GM19238 (cell line): Measurements from ENCODE around the gene IL6R.
"Not testable (repeated sequence)": the region's sequence is repeated elsewhere in the genome, so short reads cannot be mapped to it uniquely, and the experiment has no call there.

Experiments used
- DNase-seq: peaks from one replicate; pipeline ENCODE4 v3.0.0; 2011; ENCODE audit warnings: low spot score; ENCODE audit not compliant: insufficient read length

IL6R gene

DNA sequence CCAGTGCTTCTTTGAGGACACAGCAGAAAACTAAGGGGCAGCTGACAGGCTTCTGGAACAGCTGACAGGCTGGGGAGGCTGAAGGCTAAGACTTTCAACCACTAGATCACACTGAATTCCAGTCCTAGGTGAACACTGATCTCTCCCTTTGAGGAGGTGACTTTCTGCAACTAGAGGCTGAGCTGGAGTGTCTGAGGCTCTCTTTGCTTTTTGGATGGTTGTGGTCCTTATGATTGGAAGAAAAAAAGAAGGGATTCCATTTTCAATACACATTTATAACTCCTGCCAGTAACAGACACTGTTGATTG is 1.4 kb downstream of the IL6R start:
- no peak for DNase-seq

DNA sequence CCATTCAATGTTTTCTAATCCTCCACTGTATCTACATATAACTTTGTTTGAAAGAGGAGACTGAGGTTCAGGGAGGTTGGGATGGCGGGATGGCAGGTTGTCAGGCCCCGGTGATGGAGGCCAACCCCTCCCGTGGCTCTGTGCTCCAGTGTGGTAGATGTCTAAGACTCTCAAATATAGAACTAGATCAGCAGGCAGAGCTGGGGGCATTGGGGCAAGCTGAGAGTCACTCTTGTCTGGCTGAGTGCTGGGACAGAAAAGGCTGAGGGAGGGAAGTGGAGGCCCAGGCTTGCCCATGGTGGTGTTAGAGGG is 1.7 kb downstream of the IL6R start:
- no peak for DNase-seq

DNA sequence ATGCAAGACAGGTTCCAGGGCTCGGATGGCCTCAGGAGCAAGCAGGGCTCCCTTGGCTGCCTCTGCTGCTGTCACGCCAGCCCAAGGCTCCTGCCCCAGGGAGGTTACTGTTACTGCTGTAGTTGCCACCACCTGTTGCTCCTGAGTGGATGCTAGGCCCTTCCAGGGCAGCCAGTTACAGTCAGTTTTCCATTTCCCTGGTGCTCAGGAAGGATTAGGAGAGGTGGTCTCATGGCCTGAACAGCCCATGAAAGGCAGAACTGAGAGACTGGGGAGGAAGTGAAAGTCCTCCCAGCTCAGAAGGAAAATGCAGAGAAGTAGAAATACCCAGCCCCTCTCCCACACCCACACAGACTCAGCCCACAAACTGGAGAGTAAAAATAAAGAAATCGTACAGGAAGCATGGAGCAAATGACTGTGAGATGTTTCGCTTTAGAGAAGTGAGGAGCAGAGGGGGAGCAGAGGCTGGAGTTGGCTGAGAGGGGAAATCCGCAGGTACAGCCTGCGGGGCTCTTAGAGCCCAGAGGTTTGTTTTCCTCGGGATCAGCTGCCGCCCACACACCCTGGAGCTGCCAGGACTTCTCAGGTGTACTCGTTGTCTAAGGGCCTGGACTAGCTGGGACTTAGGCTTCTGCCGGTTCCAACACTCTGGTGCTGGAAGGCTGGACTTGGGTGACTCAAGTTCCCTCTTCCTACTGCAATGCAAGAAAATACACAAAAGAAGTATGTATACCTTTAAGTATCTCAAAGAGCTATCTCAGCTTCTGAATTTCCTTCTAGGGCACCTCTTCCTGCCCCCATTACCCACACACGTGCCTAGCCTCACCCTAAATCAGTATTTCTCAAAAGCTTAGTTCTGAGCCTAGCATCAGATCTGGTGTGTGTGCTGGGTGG is 2.3 kb downstream of the IL6R start:
- peak; percentile 45 for DNase-seq

DNA sequence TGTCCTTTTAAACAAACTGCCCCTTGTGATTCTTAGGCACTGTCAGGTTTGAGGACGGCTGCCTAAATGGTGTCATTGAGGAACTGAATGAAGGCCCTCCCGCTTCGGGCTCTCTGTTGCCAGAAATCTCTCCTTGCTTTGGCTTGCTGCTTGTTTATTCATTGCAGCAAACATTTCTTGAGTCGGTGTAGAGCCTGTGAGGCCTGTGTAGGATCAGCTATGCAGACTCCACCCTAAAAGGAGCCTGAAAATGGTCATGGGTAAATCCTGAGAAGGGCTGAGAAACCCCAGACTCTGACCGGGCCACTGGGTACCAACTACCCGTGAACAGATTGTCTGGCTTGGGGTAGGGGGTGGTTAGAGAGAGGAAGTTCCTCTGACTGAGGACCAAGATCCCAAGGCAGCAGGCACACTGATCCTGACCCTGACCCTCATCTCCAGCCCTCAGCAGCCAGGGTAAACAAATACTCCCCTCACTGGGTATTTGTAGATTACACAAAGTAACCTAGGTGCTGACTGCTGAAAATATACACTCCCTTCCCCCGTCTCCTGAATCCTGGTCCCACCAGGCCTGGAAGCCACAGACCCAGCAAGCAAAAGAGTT is 3.1 kb downstream of the IL6R start:
- no peak for DNase-seq

DNA sequence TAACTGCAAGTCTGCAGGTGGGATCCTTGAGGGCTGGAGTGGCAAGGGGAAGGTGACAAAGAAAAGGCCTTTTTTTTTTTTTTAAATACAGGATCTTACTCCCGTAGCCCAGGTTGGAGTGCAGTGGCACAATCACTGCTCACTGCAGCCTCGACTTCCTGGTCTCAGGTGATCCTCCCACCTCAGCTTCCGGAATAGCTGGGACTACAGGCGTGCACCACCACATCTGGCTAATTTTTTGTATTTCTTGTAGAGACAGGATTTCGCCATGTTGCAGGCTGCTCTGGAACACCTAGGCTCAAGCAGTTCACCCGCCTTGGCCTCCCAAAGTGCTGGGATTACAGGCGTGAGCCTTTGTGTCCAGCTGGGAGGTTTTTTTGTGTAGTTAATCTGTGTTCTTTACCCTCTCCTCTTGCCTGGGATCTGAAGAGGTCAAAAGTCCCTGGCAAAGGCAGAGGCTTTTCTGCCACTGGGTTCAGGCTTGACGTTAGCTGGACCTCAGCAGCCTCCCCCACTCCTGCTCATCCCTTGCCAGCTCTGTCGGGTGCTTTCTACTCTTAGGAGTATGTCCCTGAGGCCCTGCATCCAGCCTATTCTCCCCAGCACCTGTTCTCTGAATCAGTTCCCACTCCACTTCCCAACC is 5.2 kb downstream of the IL6R start:
- DNase-seq = no peak

DNA sequence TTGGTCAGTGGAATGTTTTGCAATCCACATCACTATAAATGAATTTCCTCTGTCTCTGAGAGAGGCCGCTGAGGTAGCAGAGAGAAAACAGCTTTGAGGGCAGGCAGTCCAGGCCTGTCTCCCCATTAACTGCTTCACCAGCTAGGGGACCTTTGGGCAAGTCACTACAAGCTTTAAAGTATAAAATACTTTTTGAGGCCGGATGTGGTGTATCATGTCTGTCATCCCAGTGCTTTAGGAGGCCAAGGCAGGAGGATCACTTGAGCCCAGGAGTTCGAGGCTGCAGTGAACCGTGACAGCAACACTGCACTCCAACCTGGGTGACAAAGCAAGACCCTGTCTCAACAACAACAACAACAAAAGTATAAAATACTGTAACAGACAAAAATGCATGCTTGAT is 6.4 kb downstream of the IL6R start:
- no peak for DNase-seq

DNA sequence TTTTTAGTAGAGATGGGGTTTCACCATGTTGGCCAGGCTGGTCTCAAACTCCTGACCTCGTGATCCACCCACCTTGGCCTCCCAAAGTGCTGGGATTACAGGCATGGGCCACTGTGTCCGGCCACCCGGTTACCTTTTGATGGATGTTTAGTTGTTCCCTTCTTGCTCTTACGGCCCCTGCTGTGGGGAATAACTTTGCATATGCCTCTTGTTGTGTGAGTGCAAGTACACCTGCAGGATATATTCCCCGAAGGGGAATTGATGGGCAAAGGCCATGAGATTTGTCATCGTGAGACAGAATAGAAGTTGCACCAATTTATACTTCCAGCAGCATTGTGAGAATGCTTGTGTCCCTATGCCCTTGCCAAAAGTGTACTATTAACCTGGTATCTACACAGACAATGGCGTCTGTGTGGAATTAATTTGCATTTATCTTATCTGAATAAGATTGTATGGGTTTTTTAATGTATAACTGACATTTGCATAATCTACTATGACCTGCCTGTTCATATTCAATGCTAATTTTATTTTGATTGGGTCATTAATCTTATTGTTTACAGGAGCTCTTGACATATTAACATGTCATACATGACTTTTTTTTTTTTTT is 8.1 kb downstream of the IL6R start:
- no peak for DNase-seq

DNA sequence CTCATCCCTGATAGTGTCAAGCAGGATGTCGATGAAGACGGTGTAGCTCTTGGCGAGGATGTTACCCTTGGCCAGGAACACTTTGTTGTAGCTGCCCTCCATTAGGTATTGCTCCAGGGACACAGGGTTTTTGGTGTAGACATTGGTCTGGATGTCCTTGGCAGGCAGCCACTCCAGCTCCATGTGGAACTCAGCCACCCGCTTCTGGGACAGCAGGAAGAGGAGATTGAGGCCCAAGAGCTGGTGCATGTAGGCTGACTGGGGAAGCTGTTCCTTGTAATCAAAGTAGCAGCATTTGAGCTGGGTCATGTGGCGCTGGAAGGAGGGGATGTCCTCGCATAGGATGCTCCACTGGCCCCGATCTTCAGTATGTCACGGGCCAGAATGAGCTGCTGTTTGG is 9.5 kb downstream of the IL6R start:
- no peak for DNase-seq

DNA sequence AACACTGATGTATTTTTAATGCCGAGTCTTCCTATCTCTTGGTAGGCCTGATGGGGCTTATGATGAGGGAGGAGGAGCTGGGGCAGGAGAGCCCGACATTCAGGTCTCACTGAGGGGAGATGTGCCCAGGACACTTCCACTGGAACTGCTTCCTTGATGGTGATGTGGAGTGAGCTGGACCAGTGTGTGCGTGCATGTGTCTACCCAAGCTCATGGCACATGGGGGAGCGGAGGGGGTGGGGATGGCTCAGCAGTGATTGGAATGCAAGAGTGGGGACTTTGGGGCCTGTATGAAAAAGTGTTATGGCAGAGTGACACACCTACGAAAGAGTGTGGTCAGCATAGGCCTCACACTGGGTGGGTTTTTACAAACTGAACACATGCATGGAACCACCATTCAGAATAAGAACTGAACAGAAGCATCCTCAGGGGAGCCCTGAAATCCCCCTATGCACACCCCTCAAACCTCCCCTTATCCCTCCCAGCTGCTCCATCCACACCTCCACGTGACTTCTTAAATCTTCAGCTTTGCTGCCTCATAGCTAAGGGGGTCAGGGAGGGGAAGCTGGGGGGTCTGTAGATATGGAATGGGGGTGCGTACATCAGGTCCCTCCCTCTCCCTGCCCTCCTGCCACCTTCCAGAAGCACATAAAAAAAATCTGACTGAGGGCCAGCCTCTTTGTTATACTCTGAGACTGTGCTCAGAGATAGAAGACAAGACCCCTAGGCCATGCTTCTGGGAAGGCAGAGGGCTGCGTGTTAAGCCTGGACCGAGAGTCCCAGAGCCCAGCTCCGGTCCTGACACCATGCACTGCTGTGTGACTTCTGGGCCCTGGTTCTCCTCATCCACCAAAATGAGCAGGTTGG is 11.6 kb downstream of the IL6R start:
- DNase-seq = no peak

DNA sequence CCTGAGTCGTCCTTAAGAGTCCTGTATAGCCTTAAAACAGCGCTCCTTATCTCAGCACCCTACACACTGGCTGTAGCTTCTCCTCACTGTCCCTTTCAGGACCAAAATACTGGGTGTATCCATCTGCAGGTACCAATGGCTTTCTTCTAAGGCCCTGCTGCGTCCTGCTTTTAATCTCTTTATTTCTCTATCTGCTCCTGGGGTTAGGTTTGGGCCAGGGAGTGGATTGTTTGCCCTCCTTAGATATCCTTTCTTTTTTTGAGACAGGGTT is 12.1 kb downstream of the IL6R start:
- DNase-seq = no peak

DNA sequence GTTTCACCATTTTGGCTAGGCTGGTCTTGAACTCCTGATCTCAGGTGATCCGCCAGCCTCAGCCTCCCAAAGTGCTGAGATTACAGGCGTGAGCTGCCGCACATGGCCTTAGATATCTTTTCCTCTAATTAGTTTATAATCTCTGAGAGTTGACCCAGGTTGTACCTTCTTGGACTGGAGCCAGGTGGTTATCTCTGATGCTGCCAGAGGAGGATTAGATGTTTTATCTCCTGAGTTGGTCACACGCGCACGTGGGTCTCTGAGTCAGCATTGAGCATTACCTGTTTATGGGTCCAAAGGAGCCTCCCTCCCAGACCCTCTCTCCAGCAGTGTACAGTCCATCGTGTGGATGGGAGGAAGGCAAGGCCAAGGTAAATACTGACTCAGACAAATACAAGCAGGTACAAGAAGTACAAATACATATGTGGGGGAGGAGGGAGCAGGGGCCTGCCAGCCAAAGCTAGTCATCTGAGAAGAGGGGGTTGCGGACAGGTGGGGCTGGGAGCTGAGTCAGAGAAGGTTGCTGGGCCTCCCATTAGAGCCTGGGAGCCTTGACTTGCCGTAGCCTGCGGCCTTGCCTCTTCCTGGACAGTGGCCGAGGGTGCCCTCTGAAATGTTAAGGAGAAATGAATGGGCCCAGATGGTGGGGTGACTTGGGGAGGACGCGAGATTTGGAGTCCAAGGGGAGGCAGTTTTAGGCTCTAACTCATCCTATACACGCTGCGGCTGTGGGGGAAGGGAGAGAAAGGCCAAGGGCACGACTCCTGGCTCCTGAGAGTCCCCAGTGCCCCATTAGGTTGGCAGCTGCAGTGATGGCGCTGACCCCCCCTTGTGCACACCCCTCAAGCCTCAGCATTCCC is 13.1 kb downstream of the IL6R start:
- no peak for DNase-seq

DNA sequence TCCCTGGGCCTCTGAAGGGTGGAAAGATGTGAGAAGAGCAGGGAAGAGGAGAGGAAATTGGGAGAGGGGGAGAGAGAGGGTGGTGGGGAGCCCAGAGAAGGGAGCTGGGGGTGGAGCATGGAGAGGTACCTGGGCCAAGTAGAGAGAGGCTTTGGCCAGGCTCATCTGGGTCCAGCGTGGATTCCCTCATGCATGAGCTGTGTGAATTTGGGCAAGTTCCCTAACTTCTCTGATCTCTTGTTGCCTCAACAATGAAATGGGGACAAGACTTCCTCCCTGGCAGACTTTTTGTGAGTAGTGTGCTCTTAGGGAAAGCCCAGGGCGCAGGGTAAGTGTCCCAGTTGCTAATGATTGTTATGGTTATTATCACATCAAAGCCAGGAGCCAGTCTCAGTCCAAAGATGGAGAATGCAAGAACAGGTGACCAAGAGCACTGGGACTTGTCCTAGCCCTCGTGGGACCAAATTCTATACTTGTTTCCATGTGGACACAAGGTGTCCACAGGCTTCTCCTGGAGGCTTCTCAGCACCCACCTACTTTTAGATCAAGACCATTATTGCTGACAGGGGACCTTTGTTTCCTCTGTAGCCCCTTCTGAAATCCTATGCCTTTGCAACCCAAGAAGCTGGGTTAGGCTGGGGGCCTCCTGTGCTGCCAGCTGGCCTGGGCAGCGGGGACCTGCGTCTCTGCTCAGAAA is 13.9 kb downstream of the IL6R start:
- DNase-seq = no peak

DNA sequence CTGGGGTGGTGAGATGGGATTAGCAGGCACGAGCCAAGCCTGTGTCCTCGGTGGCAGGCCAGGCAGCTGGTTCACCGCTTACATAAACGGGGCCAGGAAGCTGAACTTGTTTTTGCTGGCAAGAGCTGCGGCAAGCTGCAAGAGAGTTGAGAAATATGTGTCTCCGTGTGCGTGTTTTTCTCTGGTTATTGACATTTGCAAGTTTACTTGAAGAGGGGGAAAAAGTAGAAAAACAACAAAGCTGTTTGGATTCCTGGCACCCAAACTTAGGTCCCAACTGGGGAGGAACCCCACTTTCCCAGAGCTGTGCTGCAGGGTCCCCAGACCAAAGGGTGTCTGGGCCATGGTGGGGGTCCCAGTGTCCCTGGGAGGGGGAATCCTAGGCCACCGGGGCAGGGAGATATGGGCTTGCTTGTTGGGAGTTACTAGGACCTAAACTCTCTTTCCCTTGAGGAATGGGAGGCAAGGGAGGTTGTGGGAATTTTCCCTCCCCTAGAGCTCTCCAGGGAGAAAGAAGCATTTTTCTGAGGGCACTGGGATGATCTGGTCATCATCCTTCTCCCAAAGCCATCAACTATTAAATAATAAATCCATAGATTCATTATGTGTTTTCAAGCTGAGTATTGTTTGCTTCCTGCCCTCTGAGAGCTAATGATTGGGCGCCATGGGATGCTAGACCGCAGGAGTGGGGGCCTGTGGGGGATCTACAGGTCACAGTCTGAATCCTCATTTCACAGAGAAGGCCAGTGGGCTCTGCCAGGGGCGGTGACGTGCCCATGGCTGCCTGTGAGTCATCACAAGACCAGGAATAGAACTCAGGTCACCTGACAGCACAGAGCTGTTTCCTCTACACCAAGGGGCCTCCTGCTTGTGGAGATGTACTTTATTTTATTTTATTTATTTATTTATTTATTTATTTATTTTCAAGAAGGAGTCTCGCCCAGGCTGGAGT is 14.8 kb downstream of the IL6R start:
- no peak for DNase-seq

DNA sequence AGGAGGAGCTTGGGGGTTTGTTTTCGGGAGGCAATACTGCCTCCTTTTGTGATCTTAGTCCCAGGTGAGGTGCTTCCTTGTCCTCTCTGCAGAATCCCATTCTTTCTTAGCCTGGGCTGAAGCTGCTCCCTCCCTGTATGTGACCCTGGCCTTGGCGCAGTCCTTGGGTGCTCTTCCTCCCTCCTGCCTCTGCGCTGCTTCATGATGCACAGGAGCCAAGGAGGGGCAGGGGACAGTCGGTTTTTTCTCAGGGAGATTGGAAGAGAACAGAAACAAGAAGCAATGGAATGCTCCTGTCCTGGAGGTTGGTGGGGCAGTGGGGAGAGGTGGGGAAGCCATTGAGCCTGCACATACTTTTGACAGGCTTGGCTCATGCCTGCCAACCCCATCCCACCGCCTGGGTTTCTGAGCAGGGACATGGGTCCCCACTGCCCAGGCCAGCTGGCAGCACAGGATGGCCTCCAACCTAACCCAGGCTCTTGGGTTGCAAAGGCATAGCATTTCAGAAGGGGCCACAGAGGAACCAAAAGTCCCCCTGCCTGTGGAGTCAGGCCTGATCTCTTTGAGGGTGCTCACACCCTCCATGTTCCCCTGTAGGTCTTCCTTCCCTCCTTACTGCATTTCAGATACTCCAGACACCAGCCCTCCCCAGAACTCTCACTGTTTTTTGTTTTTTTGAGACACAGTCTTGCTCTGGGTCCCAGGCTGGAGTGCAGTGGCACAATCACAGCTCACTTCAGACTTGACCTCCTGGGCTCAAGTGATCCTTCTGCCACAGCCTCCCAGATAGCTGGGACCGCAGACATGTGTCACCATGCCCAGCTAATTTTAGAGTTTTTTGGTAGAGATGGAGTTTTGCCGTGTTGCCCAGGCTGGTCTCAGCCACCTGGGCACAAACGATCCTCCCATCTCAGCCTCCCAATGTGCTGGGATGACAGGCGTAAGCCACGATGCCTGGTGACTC is 16.1 kb downstream of the IL6R start:
- no peak for DNase-seq

DNA sequence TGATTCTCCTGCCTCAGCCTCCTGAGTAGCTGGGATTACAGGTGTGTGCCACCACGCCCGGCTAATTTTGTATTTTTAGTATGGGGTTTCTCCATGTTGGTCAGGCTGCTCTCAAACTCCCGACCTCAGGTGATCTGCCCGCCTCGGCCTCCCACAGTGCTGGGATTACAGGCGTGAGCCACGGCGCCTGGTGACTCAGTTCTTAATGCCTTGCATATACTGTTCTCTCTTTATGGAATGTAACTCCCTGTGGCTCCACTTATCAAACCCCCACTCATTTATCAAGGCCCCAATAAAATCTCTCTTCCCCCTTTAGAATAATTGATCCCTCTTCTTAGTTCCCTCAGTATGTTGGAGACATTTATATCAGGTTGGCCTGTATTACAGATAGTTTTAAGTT is 16.9 kb downstream of the IL6R start:
- not testable (repeated sequence) for DNase-seq

DNA sequence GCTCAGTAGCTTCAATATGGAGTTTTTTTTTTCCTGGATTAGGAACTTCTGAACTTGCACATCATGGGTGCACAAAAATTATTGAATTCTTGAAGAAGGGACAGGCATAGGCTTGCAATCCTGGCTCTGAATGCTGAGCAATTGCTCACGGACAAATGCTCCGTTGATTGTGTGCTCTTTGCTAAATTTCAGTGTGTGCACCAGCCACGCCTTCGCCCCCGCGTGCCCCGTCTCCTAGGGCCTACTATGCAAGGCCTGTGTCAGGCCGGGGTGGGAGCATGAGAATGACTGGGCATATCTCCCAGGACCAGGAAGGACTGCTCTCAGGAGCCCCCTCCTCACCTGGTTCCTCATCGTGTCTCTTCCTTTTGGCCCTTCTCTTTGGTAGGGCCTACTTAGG is 17.4 kb downstream of the IL6R start:
- DNase-seq = no peak

DNA sequence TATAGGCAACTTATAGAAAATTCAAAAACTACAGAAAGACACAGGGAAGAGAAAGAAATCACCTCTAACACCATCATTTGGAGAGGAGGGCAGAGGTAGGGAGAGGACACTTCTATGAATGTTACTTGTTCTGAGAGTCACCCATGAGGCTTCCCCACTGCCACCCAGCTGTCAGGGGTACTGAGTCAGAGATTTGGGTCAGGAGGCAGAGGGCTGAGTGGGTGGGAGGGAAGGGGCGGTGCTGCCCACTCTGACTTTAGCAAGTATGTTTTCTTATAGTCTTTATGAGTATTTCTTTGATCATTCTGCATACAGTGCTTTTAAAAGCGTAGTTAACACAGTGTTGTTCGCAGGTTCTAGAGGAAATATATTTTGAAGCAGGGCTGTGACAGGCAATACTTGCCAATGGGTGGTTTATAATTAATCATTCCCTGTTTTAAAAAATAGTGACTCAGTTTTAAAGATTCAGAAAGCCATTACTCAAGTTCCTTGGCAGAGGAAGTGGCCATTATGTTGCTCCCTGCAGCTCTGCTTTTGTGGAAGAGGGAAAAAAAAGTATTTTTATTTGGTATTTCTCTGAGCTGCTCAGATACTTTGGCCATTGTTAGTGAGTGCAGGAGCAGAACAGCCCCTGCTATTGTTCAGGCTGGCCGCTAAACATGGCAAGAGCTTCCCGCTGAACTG is 18.3 kb downstream of the IL6R start:
- no peak for DNase-seq

DNA sequence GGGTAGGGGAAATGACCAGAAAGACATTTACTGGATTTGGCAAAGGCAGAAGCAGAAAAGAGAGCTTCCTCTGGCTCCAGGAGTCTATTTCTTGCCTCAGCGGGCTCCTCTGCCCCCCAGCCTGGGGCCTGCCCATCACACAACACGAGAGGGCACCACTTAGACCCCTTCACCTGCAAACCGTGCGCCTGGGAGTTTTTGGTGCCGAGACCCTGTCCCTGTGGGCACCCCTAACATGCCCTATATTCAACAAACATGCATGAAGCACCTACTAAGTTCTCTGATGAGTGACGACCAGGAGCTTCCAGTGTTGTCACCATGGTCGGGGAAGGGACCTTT is 18.8 kb downstream of the IL6R start:
- no peak for DNase-seq
